Ishikawa (cell line): Measurements from ENCODE around the gene HNRNPL.

Source experiments
- CEBPB ChIP-seq: IDR thresholded peaks from 2 replicates; pipeline ENCODE4 v1.6.1; 2012
- CREB1 ChIP-seq: IDR thresholded peaks from 2 replicates; pipeline ENCODE4 v1.6.1; 2012; ENCODE audit warnings: low read depth
- EGR1 ChIP-seq: IDR thresholded peaks from 2 replicates; pipeline ENCODE4 v1.6.1; 2012
- EP300 ChIP-seq: IDR thresholded peaks from 2 replicates; pipeline ENCODE4 v1.6.1; 2012; ENCODE audit warnings: borderline replicate concordance
- FOXM1 ChIP-seq: IDR thresholded peaks from 2 replicates; pipeline ENCODE4 v1.6.1; 2012; ENCODE audit warnings: low read depth, borderline replicate concordance
- MAX ChIP-seq: IDR thresholded peaks from 2 replicates; pipeline ENCODE4 v1.6.1; 2012
- RAD21 ChIP-seq: IDR thresholded peaks from 2 replicates; pipeline ENCODE4 v1.6.1; 2012; ENCODE audit warnings: low read depth
- TAF1 ChIP-seq: IDR thresholded peaks from 2 replicates; pipeline ENCODE4 v1.6.1; 2012; ENCODE audit warnings: low read depth, mild to moderate bottlenecking
- TCF12 ChIP-seq: IDR thresholded peaks from 2 replicates; pipeline ENCODE4 v1.6.1; 2012; ENCODE audit warnings: low read depth
- YY1 ChIP-seq: IDR thresholded peaks from 2 replicates; pipeline ENCODE4 v1.6.1; 2012; ENCODE audit warnings: low read depth
- ZBTB7A ChIP-seq: IDR thresholded peaks from 2 replicates; pipeline ENCODE4 v1.6.1; 2012; ENCODE audit warnings: low read depth
- TF ChIP-seq, protein P1 (sequence below): IDR thresholded peaks from 2 replicates; pipeline ENCODE4 v1.6.1; 2012; ENCODE audit warnings: low read depth, mild to moderate bottlenecking
- TF ChIP-seq, protein P2 (sequence below): IDR thresholded peaks from 2 replicates; pipeline ENCODE4 v1.6.1; 2012

GRCh38 chr19:38795549-38795948 lies 54.2 kb downstream of the HNRNPL start:
- TF ChIP-seq, protein P1, sequence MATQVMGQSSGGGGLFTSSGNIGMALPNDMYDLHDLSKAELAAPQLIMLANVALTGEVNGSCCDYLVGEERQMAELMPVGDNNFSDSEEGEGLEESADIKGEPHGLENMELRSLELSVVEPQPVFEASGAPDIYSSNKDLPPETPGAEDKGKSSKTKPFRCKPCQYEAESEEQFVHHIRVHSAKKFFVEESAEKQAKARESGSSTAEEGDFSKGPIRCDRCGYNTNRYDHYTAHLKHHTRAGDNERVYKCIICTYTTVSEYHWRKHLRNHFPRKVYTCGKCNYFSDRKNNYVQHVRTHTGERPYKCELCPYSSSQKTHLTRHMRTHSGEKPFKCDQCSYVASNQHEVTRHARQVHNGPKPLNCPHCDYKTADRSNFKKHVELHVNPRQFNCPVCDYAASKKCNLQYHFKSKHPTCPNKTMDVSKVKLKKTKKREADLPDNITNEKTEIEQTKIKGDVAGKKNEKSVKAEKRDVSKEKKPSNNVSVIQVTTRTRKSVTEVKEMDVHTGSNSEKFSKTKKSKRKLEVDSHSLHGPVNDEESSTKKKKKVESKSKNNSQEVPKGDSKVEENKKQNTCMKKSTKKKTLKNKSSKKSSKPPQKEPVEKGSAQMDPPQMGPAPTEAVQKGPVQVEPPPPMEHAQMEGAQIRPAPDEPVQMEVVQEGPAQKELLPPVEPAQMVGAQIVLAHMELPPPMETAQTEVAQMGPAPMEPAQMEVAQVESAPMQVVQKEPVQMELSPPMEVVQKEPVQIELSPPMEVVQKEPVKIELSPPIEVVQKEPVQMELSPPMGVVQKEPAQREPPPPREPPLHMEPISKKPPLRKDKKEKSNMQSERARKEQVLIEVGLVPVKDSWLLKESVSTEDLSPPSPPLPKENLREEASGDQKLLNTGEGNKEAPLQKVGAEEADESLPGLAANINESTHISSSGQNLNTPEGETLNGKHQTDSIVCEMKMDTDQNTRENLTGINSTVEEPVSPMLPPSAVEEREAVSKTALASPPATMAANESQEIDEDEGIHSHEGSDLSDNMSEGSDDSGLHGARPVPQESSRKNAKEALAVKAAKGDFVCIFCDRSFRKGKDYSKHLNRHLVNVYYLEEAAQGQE, result no peak
- TF ChIP-seq RAD21, result no peak
- TF ChIP-seq, protein P2, sequence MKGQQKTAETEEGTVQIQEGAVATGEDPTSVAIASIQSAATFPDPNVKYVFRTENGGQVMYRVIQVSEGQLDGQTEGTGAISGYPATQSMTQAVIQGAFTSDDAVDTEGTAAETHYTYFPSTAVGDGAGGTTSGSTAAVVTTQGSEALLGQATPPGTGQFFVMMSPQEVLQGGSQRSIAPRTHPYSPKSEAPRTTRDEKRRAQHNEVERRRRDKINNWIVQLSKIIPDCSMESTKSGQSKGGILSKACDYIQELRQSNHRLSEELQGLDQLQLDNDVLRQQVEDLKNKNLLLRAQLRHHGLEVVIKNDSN, result no peak
- TF ChIP-seq ZBTB7A, result no peak
- no peak for TF ChIP-seq CEBPB
- TF ChIP-seq EP300, result no peak
- TF ChIP-seq MAX, result no peak
- no peak for TF ChIP-seq YY1
- no peak for TF ChIP-seq EGR1
- no peak for TF ChIP-seq TAF1
- no peak for TF ChIP-seq CREB1
- TF ChIP-seq TCF12, result no peak
- TF ChIP-seq FOXM1, result no peak
